Liver (tissue), 2 donors: ENCODE data around the gene FGF19.

Experiments used
- GABPA ChIP-seq, 2 donors: IDR thresholded peaks in 1 of 2; conservative IDR thresholded peaks in 1 of 2; 2 replicates each; pipeline ENCODE4 v1.6.1; 2016; ENCODE audit warnings: antibody characterized with exemption in 2 of 2, mild to moderate bottlenecking in 1 of 2, moderate library complexity in 1 of 2
- JUND ChIP-seq, 2 donors: IDR thresholded peaks; 2 replicates each; pipeline ENCODE4 v1.6.1; 2016; ENCODE audit warnings: antibody characterized with exemption in 2 of 2
- RAD21 ChIP-seq, 2 donors: IDR thresholded peaks; 2 replicates each; pipeline ENCODE4 v1.6.1; 2016; ENCODE audit warnings: antibody characterized with exemption in 2 of 2, mild to moderate bottlenecking in 2 of 2
- REST ChIP-seq: IDR thresholded peaks from 2 replicates; pipeline ENCODE4 v1.6.1; 2016; ENCODE audit warnings: antibody characterized with exemption, mild to moderate bottlenecking
- donor health status: healthy.

- TF ChIP-seq GABPA (IDR thresholded peaks at IDR 0.05 in 1 of 2, conservative IDR thresholded peaks at IDR 0.05 in 1 of 2) (no peak), RAD21 (IDR thresholded peaks at IDR 0.05) (no peak), JUND (IDR thresholded peaks at IDR 0.05) (no peak), REST (no peak)
These were observed 40.5 kb downstream of the FGF19 start for GRCh38 chr11:69663326-69663725.
